Measurements from ENCODE around the gene LGALSL.
"Not testable (repeated sequence)": the region's sequence is repeated elsewhere in the genome, so short reads cannot be mapped to it uniquely, and the experiment has no call there.

Gene LGALSL

DNA sequence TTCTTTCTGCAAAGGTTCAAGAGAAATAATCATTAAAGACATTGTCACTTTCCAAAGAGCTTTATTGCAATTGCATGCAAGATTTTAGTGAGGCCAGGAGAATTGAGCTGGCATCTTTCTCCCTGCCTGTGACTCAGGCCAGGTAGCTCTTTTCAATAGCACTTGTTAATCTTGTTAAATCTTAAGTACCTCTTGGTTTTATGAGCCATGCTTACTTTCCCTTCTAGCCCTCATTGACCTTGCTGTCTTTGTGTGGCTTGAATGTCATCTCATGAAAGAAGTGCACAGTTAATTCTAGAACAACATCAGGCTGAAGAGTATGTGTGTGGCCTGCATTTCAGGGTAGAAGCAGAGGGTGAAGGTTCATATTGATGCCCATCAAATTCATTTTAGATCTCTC, 14.8 kb upstream of the LGALSL start:
- no peak overlapping the region for H2AFZ ChIP-seq
- H3K79me2 ChIP-seq: no peaks in the 10 kb centered on the region
- H3K9ac ChIP-seq: no peak overlapping the region
- H3K4me1 ChIP-seq: no peaks in the 10 kb centered on the region
- no peaks in the 10 kb centered on the region for H3K9me3 ChIP-seq (ENCODE audit: control insufficient read depth, low read length)
- H3K27ac ChIP-seq: no peak overlapping the region
- TF ChIP-seq, protein P1, sequence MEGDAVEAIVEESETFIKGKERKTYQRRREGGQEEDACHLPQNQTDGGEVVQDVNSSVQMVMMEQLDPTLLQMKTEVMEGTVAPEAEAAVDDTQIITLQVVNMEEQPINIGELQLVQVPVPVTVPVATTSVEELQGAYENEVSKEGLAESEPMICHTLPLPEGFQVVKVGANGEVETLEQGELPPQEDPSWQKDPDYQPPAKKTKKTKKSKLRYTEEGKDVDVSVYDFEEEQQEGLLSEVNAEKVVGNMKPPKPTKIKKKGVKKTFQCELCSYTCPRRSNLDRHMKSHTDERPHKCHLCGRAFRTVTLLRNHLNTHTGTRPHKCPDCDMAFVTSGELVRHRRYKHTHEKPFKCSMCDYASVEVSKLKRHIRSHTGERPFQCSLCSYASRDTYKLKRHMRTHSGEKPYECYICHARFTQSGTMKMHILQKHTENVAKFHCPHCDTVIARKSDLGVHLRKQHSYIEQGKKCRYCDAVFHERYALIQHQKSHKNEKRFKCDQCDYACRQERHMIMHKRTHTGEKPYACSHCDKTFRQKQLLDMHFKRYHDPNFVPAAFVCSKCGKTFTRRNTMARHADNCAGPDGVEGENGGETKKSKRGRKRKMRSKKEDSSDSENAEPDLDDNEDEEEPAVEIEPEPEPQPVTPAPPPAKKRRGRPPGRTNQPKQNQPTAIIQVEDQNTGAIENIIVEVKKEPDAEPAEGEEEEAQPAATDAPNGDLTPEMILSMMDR (IDR thresholded peaks at IDR 0.05): no peak
- H3K4me3 ChIP-seq (ENCODE audit: low read depth, low read length): no peak overlapping the region
- no peaks in the 10 kb centered on the region for H3K27me3 ChIP-seq (ENCODE audit: control insufficient read depth, insufficient read depth, low read length)
- H3K36me3 ChIP-seq (ENCODE audit: control insufficient read depth, insufficient read depth, low read length): no peaks in the 10 kb centered on the region
- no peak overlapping the region for H3K4me2 ChIP-seq (ENCODE audit: low read length)

DNA sequence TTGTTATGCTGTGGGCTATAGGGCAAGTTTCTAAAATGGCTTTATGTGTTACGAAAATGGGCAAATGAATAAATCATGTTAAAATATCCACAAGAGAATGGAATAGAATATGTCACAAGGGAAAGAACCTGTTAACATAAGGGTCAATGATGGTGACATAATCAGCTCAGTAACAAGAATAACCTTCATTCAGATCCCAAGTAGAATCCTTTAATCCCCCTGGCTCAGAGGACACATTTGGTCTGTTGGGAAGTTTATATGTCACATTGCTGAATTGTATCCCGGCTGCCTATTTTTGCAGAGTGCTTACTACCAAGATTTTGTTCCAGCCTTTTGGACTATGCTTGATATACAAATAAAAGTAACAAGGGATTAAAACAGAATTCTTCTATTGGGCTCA, 13.1 kb upstream of the LGALSL start:
- TF ChIP-seq, protein P1 (IDR thresholded peaks at IDR 0.05): no peak
- no peak overlapping the region for H3K4me3 ChIP-seq (ENCODE audit: low read depth, low read length)
- H3K27ac ChIP-seq: no peak overlapping the region
- no peaks in the 10 kb centered on the region for H3K9me3 ChIP-seq (ENCODE audit: control insufficient read depth, low read length)
- no peaks in the 10 kb centered on the region for H3K36me3 ChIP-seq (ENCODE audit: control insufficient read depth, insufficient read depth, low read length)
- no peak overlapping the region for H3K4me2 ChIP-seq (ENCODE audit: low read length)
- no peaks in the 10 kb centered on the region for H3K4me1 ChIP-seq
- H3K79me2 ChIP-seq: peaks cover 4% of the 10 kb centered on the region
- H3K9ac ChIP-seq: no peak overlapping the region
- H2AFZ ChIP-seq: no peak overlapping the region
- H3K27me3 ChIP-seq (ENCODE audit: control insufficient read depth, insufficient read depth, low read length): no peaks in the 10 kb centered on the region

DNA sequence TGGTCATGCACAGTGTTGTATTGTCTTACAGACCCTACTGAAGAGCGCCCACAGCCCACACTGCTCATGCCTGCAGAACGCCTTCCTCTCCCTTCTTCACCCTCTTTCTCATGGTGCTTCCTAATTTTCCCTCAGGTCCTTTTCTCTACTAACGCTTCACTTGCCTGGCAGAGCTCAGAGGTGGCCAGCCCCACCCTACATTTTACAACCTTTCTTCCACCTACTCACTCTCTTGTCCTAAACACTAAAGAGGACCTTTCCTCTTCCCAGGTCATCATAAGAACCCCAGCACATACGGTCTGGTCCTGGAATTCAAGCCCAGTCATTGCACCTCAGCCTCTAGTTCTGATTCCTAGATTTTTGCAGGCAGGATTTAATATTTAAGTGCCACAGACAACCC, 11.7 kb upstream of the LGALSL start:
- H3K27ac ChIP-seq: no peak overlapping the region
- no peaks in the 10 kb centered on the region for H3K4me1 ChIP-seq
- H2AFZ ChIP-seq: no peak overlapping the region
- TF ChIP-seq, protein P1 (IDR thresholded peaks at IDR 0.05): no peak
- no peak overlapping the region for H3K4me2 ChIP-seq (ENCODE audit: low read length)
- no peak overlapping the region for H3K9ac ChIP-seq
- peaks cover 4% of the 10 kb centered on the region for H3K79me2 ChIP-seq
- H3K4me3 ChIP-seq (ENCODE audit: low read depth, low read length): no peak overlapping the region
- H3K36me3 ChIP-seq (ENCODE audit: control insufficient read depth, insufficient read depth, low read length): no peaks in the 10 kb centered on the region
- no peaks in the 10 kb centered on the region for H3K27me3 ChIP-seq (ENCODE audit: control insufficient read depth, insufficient read depth, low read length)
- no peaks in the 10 kb centered on the region for H3K9me3 ChIP-seq (ENCODE audit: control insufficient read depth, low read length)

DNA sequence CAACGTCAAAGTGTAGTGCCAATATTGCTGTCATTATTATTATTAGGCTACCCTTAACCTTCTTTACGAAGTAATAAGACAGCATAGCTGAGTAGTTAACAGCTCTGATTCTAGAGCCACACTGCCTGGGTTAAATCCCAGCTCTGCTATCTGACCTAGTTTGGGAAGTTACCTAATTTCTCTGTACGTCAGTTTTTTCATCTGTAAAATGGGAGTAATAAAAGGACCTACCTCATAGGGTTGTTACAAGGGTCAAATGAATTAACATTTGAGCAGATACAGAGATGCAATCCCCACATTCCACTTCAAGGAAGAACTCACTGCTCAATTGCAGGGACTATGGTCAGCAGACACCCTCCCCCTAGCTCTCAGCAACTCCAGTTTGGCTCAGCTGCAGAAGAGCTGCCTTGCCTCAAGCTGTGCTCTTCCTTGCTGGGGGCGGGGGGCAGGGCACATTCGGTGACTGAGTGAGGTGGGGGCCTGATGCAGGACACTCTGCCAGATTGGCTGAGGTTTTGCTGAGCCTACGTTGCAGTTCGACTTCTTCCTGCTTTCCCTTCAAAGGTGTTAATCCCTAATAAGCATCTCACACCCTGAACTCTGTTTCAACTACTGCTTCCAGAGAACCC, 11.0 kb upstream of the LGALSL start:
- H3K9me3 ChIP-seq (ENCODE audit: control insufficient read depth, low read length): no peaks in the 10 kb centered on the region
- H3K36me3 ChIP-seq (ENCODE audit: control insufficient read depth, insufficient read depth, low read length): no peaks in the 10 kb centered on the region
- no peak overlapping the region for H3K4me2 ChIP-seq (ENCODE audit: low read length)
- H3K27ac ChIP-seq: no peak overlapping the region
- TF ChIP-seq, protein P1 (IDR thresholded peaks at IDR 0.05): no peak
- no peaks in the 10 kb centered on the region for H3K27me3 ChIP-seq (ENCODE audit: control insufficient read depth, insufficient read depth, low read length)
- H3K79me2 ChIP-seq: peaks cover 4% of the 10 kb centered on the region
- no peak overlapping the region for H3K9ac ChIP-seq
- no peak overlapping the region for H3K4me3 ChIP-seq (ENCODE audit: low read depth, low read length)
- H3K4me1 ChIP-seq: no peaks in the 10 kb centered on the region
- H2AFZ ChIP-seq: no peak overlapping the region

DNA sequence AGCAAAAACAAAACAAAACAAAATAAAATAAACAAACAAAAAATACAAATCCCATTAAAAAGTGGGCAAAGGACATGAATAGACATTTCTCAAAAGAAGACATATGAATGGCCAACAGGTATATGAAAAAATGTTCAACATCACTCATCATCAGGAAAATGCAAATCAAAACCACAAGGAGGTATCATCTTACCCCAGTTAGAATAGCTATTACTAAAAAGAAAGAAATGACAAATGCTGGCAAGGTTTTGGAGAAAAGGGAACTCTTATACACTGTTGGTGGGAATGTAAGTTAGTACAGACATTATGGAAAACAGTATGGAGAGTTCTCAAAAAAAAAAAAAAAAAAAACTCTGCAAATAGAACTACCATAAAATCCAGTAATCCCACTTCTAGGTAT, 8.0 kb upstream of the LGALSL start:
- H3K4me1 ChIP-seq; H3K27me3 ChIP-seq (ENCODE audit: control insufficient read depth, insufficient read depth, low read length); H3K4me2 ChIP-seq (ENCODE audit: low read length); H2AFZ ChIP-seq; H3K36me3 ChIP-seq (ENCODE audit: control insufficient read depth, insufficient read depth, low read length); H3K79me2 ChIP-seq; H3K9me3 ChIP-seq (ENCODE audit: control insufficient read depth, low read length); H3K4me3 ChIP-seq (ENCODE audit: low read depth, low read length); H3K27ac ChIP-seq; H3K9ac ChIP-seq: not testable (repeated sequence)
